Measurements from ENCODE around the gene OLFML2B.

- TF ChIP-seq SIN3A (IDR thresholded peaks at IDR 0.05; ENCODE audit: borderline replicate concordance, insufficient read depth, low read length) = no peak
- TF ChIP-seq FOXP2 (optimal IDR thresholded peaks at IDR 0.05; ENCODE audit: borderline replicate concordance, extremely low read depth, extremely low read length, insufficient read depth) = no peak
- no peak for TF ChIP-seq REST (IDR thresholded peaks at IDR 0.05; ENCODE audit: insufficient read depth in 1 of 2, low read depth in 2 of 2, low read length in 2 of 2)
- no peak for TF ChIP-seq POLR2AphosphoS5 (IDR thresholded peaks at IDR 0.05; ENCODE audit: low read depth, low read length)
- TF ChIP-seq TAF1 (IDR thresholded peaks at IDR 0.05; ENCODE audit: borderline replicate concordance, insufficient read depth, low read length) = no peak
These were observed 16.3 kb upstream of the OLFML2B start for GRCh38 chr1:162040001-162040400.
